HG03095 (cell line): ENCODE data around the gene FAM163B.

Experiments
- ATAC-seq: cut with Tn5 transposase; IDR thresholded peaks from one replicate; pipeline ENCODE4 v1.9.1; 2021; ENCODE audit warnings: moderate library complexity; ENCODE audit not compliant: unreplicated experiment

Gene FAM163B

GRCh38 chr9:133531293-133531692, 77.9 kb downstream of the FAM163B start:
- ATAC-seq = no peak

- no peak for ATAC-seq
These were observed 79.3 kb downstream of the FAM163B start for GRCh38 chr9:133529874-133530273.

- ATAC-seq = no peak
These were observed 79.7 kb downstream of the FAM163B start for GRCh38 chr9:133529457-133529856.

- ATAC-seq = no peak
These were observed 80.3 kb downstream of the FAM163B start for GRCh38 chr9:133528876-133529241.

- no peak for ATAC-seq
These were observed 81.0 kb downstream of the FAM163B start for GRCh38 chr9:133528001-133528875.

GRCh38 chr9:133527444-133527920, 81.7 kb downstream of the FAM163B start:
- no peak for ATAC-seq
